ENCODE results near the gene CD177.
"Not testable (repeated sequence)": the region's sequence is repeated elsewhere in the genome, so short reads cannot be mapped to it uniquely, and the experiment has no call there.

The CD177 gene

GRCh38 chr19:43332058-43332922 is 21.2 kb upstream of the CD177 start:
- DNase-seq (ENCODE audit: low read depth), result no peak

- not testable (repeated sequence) for DNase-seq (ENCODE audit: low read depth)
Observed at GRCh38 chr19:43336508-43336907, 17.0 kb upstream of the CD177 start.

GRCh38 chr19:43337737-43338136 is 15.7 kb upstream of the CD177 start:
- no peak for DNase-seq (ENCODE audit: low read depth)

GRCh38 chr19:43338530-43338929 is 15.0 kb upstream of the CD177 start:
- DNase-seq (ENCODE audit: low read depth), result no peak

- DNase-seq (ENCODE audit: low read depth), result not testable (repeated sequence)
Observed at GRCh38 chr19:43339243-43339930, 14.1 kb upstream of the CD177 start.

GRCh38 chr19:43340101-43340500 is 13.4 kb upstream of the CD177 start:
- DNase-seq (ENCODE audit: low read depth), result not testable (repeated sequence)

- DNase-seq (ENCODE audit: low read depth), result not testable (repeated sequence)
Observed at GRCh38 chr19:43341098-43341497, 12.4 kb upstream of the CD177 start.

GRCh38 chr19:43342104-43342503 is 11.4 kb upstream of the CD177 start:
- DNase-seq (ENCODE audit: low read depth), result not testable (repeated sequence)

- not testable (repeated sequence) for DNase-seq (ENCODE audit: low read depth)
Observed at GRCh38 chr19:43344347-43344925, 9.1 kb upstream of the CD177 start.

- DNase-seq (ENCODE audit: low read depth), result not testable (repeated sequence)
Observed at GRCh38 chr19:43349813-43350212, 3.7 kb upstream of the CD177 start.

- DNase-seq (ENCODE audit: low read depth), result no peak
Observed at GRCh38 chr19:43351998-43352746, 1.3 kb upstream of the CD177 start.

GRCh38 chr19:43354305-43354627 is 780 bp downstream of the CD177 start:
- no peak for DNase-seq (ENCODE audit: low read depth)

GRCh38 chr19:43356749-43357148 is 3.3 kb downstream of the CD177 start:
- not testable (repeated sequence) for DNase-seq (ENCODE audit: low read depth)

- no peak for DNase-seq (ENCODE audit: low read depth)
Observed at GRCh38 chr19:43362179-43362578, 8.7 kb downstream of the CD177 start.

GRCh38 chr19:43362745-43363144 is 9.3 kb downstream of the CD177 start:
- no peak for DNase-seq (ENCODE audit: low read depth)

GRCh38 chr19:43365677-43366076 is 12.2 kb downstream of the CD177 start:
- not testable (repeated sequence) for DNase-seq (ENCODE audit: low read depth)

- DNase-seq (ENCODE audit: low read depth), result no peak
Observed at GRCh38 chr19:43367822-43368221, 14.3 kb downstream of the CD177 start.

GRCh38 chr19:43368897-43369296 is 15.4 kb downstream of the CD177 start:
- DNase-seq (ENCODE audit: low read depth), result not testable (repeated sequence)

GRCh38 chr19:43371909-43372308 is 18.4 kb downstream of the CD177 start:
- DNase-seq (ENCODE audit: low read depth), result no peak

- no peak for DNase-seq (ENCODE audit: low read depth)
Observed at GRCh38 chr19:43372462-43372861, 19.0 kb downstream of the CD177 start.

GRCh38 chr19:43377624-43378023 is 24.1 kb downstream of the CD177 start:
- DNase-seq (ENCODE audit: low read depth), result not testable (repeated sequence)

GRCh38 chr19:43380008-43380407 is 26.5 kb downstream of the CD177 start:
- DNase-seq (ENCODE audit: low read depth), result no peak

All from activated T-cell treated with anti-CD3 and anti-CD28 coated beads for 48 hours (primary cell).